K562 (cell line): ENCODE measurements around the gene NEK2. TPM values are rescaled to one million over a fixed set of nuclear protein-coding genes. Genes with fewer than 3 reads are reported as not detected.

ENCODE experiments used
- ATAC-seq: fragments of 200-7000 bp; cut with Tn5 transposase; 3 replicates; pipeline ENCODE4 v1.9.1; 2020; ENCODE audit warnings: moderate library complexity
- BruUV-seq: library from RNA; stranded (reverse); fragments of 400-500 nt; replicated peaks from 2 replicates; lab custom pipeline; 2021; lab: Mats Ljungman, UMichigan
- CTCF ChIA-PET: fragments of 300-600 bp; formaldehyde crosslinking; extraction: SDS; loops from one replicate; lab custom pipeline; 2021; ENCODE audit warnings: low intra/inter-chr PET ratio; lab: Yijun Ruan, JAX
- POLR2A ChIA-PET: fragments of 300-600, 350-650 bp; sonication (Branson Sonifier 250); formaldehyde crosslinking; extraction: SDS; loops from one replicate; lab custom pipeline; 2021; ENCODE audit warnings: antibody characterized with exemption, inconsistent platforms; lab: Yijun Ruan, JAX
- DNase-seq, 4 experiments: peaks; one replicate each; pipeline versions ENCODE4 v3.0.0 to v3.0.0-alpha.2; 2011 to 2018; ENCODE audit warnings: low spot score in 3 of 4, mixed read lengths in 3 of 4; ENCODE audit errors: extremely low read depth in 1 of 4
- FAIRE-seq: peaks from 2 replicates; lab custom pipeline; 2011; peaks lifted over from hg19 to GRCh38; lab: Jason Lieb, UNC
- H2AFZ ChIP-seq: 2 replicates; pipeline ENCODE4 v1.6.0; 2011; ENCODE audit warnings: low read depth, low read length, control low read depth, inconsistent platforms
- H3K27ac ChIP-seq: fragments of 200-600 bp; 3 replicates; pipeline ENCODE4 v1.8.0; 2011; ENCODE audit warnings: low read depth, mild to moderate bottlenecking, control low read depth, inconsistent platforms, low read length, moderate library complexity, mixed read lengths; ENCODE audit errors: extremely low read depth
- H3K27me3 ChIP-seq, 2 experiments: fragments of 300-600 bp in 1 of 2; 2 replicates in 1 of 2; 3 replicates in 1 of 2; pipeline versions ENCODE4 v1.6.0 to v1.8.0; 2011; ENCODE audit warnings: inconsistent platforms in 2 of 2, low read length in 2 of 2, mild to moderate bottlenecking in 1 of 2, mixed read lengths in 1 of 2, moderate library complexity in 1 of 2; ENCODE audit not compliant: control insufficient read depth in 2 of 2, insufficient read depth in 2 of 2
- H3K36me3 ChIP-seq: fragments of 300-600 bp; 3 replicates; pipeline ENCODE4 v1.8.0; 2011; ENCODE audit warnings: mild to moderate bottlenecking, low read length, inconsistent platforms; ENCODE audit not compliant: control insufficient read depth, insufficient read depth
- H3K4me1 ChIP-seq, 2 experiments: fragments of 200-600 bp in 1 of 2; replicated peaks in 1 of 2; 2 replicates in 1 of 2; 3 replicates in 1 of 2; pipeline versions ENCODE4 v1.5.1 to v1.8.0; 2011; ENCODE audit warnings: inconsistent platforms in 2 of 2, low read length in 2 of 2, mild to moderate bottlenecking in 1 of 2, mixed read lengths in 1 of 2, moderate library complexity in 1 of 2; ENCODE audit not compliant: control insufficient read depth in 2 of 2, insufficient read depth in 2 of 2
- H3K4me2 ChIP-seq: 2 replicates; pipeline ENCODE4 v1.6.1; 2011; ENCODE audit warnings: low read length, control low read depth, inconsistent platforms, mixed read lengths; ENCODE audit not compliant: insufficient read depth
- H3K4me3 ChIP-seq: fragments of 200-600 bp; sonication (generic), shearing (Covaris generic); 2 replicates; pipeline ENCODE4 v1.5.1; 2016; ENCODE audit warnings: control low read depth, inconsistent platforms
- H3K79me2 ChIP-seq: fragments of 200-600 bp; 3 replicates; pipeline ENCODE4 v1.8.0; 2011; ENCODE audit warnings: low read length, inconsistent platforms; ENCODE audit not compliant: control insufficient read depth, insufficient read depth
- H3K9ac ChIP-seq, 2 experiments: 2 replicates each; pipeline versions ENCODE4 v1.6.0 to v1.6.1; 2011; ENCODE audit warnings: low read depth in 2 of 2, low read length in 2 of 2, control low read depth in 1 of 2, inconsistent platforms in 1 of 2, mild to moderate bottlenecking in 1 of 2, mixed read lengths in 1 of 2; ENCODE audit not compliant: insufficient read depth in 1 of 2
- H3K9me1 ChIP-seq: one replicate; pipeline ENCODE4 v1.6.0; 2011; ENCODE audit warnings: inconsistent platforms, mild to moderate bottlenecking, low read length, moderate library complexity; ENCODE audit not compliant: control insufficient read depth, insufficient read depth
- H3K9me3 ChIP-seq: replicated peaks from 2 replicates; pipeline ENCODE4 v1.5.1; 2011; ENCODE audit warnings: low read depth, low read length, inconsistent platforms; ENCODE audit not compliant: control insufficient read depth, insufficient read depth
- H4K20me1 ChIP-seq: replicated peaks from 2 replicates; pipeline ENCODE4 v1.6.1; 2011; ENCODE audit warnings: low read length, inconsistent platforms, mixed read lengths; ENCODE audit not compliant: control insufficient read depth, insufficient read depth
- ATF1 ChIP-seq, 2 experiments: fragments of 450-650 bp in 1 of 2; IDR thresholded peaks; 2 replicates each; pipeline ENCODE4 v1.6.1; 2016; ENCODE audit warnings: missing compliant biosample characterization in 1 of 2, missing genetic modification characterization in 1 of 2
- FOXK1 ChIP-seq: sonication (generic); formaldehyde crosslinking; IDR thresholded peaks from 2 replicates; pipeline ENCODE4 v1.8.0; 2022; ENCODE audit warnings: missing genetic modification reagents, mild to moderate bottlenecking, borderline replicate concordance
- GTF2A2 ChIP-seq: IDR thresholded peaks from 2 replicates; pipeline ENCODE4 v1.6.1; 2016; ENCODE audit warnings: mild to moderate bottlenecking, missing genetic modification characterization, missing compliant biosample characterization
- MEF2D ChIP-seq: conservative IDR thresholded peaks from 2 replicates; pipeline ENCODE4 v1.6.1; 2016; ENCODE audit warnings: low read depth, missing genetic modification characterization, missing compliant biosample characterization
- MGA ChIP-seq: fragments of 450-650 bp; IDR thresholded peaks from 2 replicates; pipeline ENCODE4 v1.6.1; 2016; ENCODE audit warnings: mild to moderate bottlenecking, moderate library complexity
- PTTG1 ChIP-seq: fragments of 450-650 bp; IDR thresholded peaks from 2 replicates; pipeline ENCODE4 v1.6.1; 2016; ENCODE audit warnings: low read depth, mild to moderate bottlenecking, missing genetic modification characterization, missing compliant biosample characterization
- ZBTB1 ChIP-seq: sonication (generic); formaldehyde crosslinking; IDR thresholded peaks from 2 replicates; pipeline ENCODE4 v1.8.1; 2023; ENCODE audit warnings: missing genetic modification reagents, low read depth, mild to moderate bottlenecking, borderline replicate concordance
- WGBS: fragments of 100-300 bp; shearing (Covaris generic); methylation state at CpG from one replicate; pipeline ENCODE4 v1.1.6; 2016; ENCODE audit warnings: low coverage, mixed read lengths; ENCODE audit not compliant: insufficient coverage; ENCODE audit errors: missing lambda C conversion rate; 5-methylcytosine and 5-hydroxymethylcytosine counted together
- in situ Hi-C: fragments of 300-500 bp; cut with MboI; formaldehyde crosslinking; loops from 4 replicates; pipeline ENCODE4 v1.15.0; 2018; ENCODE audit warnings: inconsistent platforms, mixed read lengths
- intact Hi-C: fragments of 100-400 bp; cut with micrococcal nuclease; formaldehyde crosslinking; loops from 2 replicates; pipeline ENCODE4 v1.14.2; 2022
- polyA plus RNA-seq, 8 experiments: library from polyadenylated mRNA; depleted of rRNA in 4 of 8; stranded (reverse) in 5 of 8; unstranded in 3 of 8; fragments of >200 nt; fragmentation: Nextera tagmentation in 2 of 8; fragmentation: Illumina TruSeq in 1 of 8; extraction: Ambion mirVana in 2 of 8; extraction: Trizol in 1 of 8; gene quantifications; 2 replicates each; pipeline versions ENCODE4 v1.2.1 to v1.2.3, GENCODE V29; 2011 to 2014; ENCODE audit warnings: inconsistent platforms in 1 of 8, missing spikeins in 1 of 8
- total RNA-seq, 7 experiments: library from RNA; depleted of rRNA in 6 of 7; stranded (reverse); fragments of >200 nt in 6 of 7; fragmentation: Illumina TruSeq in 2 of 7; extraction: Trizol in 2 of 7; gene quantifications; 2 replicates each; pipeline versions ENCODE4 v1.2.1 to v1.2.3, GENCODE V29; 2011 to 2021; ENCODE audit warnings: low replicate concordance in 1 of 7

NEK2 gene
- total and polyA plus RNA-seq, 9 of the 15 experiments (the other 6 are each of a cell fraction or from before 2014, with no cell fraction given): 30.0 to 74.7 (median 66.4) TPM

- no peak for TF ChIP-seq ZBTB1 (CRISPR knock-in tag)
- 0 out of 2 replicates have a peak, but pooled peaks have one; percentile 1 for TF ChIP-seq MEF2D (tag)
- TF ChIP-seq PTTG1: no peak
- TF ChIP-seq ATF1 (CRISPR knock-in tag; IDR thresholded peaks at IDR 0.05): no peak
- peak; percentile 29; the same call in 1 of the 2 replicates for TF ChIP-seq ATF1 (tag; IDR thresholded peaks at IDR 0.05)
Observed at GRCh38 chr1:211633524-211633846, 41.9 kb downstream of the NEK2 start (continued).

- Histone ChIP-seq H3K9me3 (no peaks in the 10 kb centered on the region), H3K36me3 (no peaks in the 10 kb centered on the region), H3K27me3 (no peaks in the 10 kb centered on the region), H3K79me2 (no peaks in the 10 kb centered on the region), H3K9ac (peak overlapping the region; percentile 30 to 88; a peak in 3 of 4 replicates), H3K9me1 (no peaks in the 10 kb centered on the region), H3K4me1 (peaks cover 35 to 42% of the 10 kb centered on the region in 2 experiments), H2AFZ (peak overlapping the region; percentile 99), H3K4me2 (peak overlapping the region; percentile 54), H3K27ac (peak overlapping the region; percentile 54; the same call in 2 of the 3 replicates), H3K4me3 (no peak overlapping the region), H4K20me1 (no peaks in the 10 kb centered on the region)
- 44% methylated on average over 11 of the region's 13 CpGs for WGBS
- in situ Hi-C loops (no loop called here), intact Hi-C loops (no loop called here)
- DNase-seq (no peak), ATAC-seq (peak; percentile 6), FAIRE-seq (no peak)
- no TSS peak for BruUV-seq
- CTCF ChIA-PET: no interaction called here
- POLR2A ChIA-PET: interaction anchor here (0.9 to 3.9 kb wide), 9 partner anchors 9 to 43 kb away, joined by 4 to 20 read pairs (median 6); partner anchors contain the start of gene NEK2
- TF ChIP-seq FOXK1 (0 out of 2 replicates have a peak, but pooled peaks have one; percentile 32), MGA (0 out of 2 replicates have a peak, but pooled peaks have one; percentile 44), GTF2A2 (tag) (no peak), MEF2D (tag) (0 out of 2 replicates have a peak, but pooled peaks have one; percentile 20)
Observed at GRCh38 chr1:211632808-211633523, 42.5 kb downstream of the NEK2 start.
